T-helper 1 cell treated with Interleukin-12 subunit alpha and Interleukin-12 subunit beta and Interleukin-4 antibody, amounts not matched to agents 30 ng/mL and 1 ng/mL, for 36 hours (primary cell): ENCODE results near the gene AGAP1. TPM values are rescaled to one million over a fixed set of nuclear protein-coding genes. Genes with fewer than 3 reads are reported as not detected.

Experiments used
- intact Hi-C: fragments of 100-400 bp; cut with micrococcal nuclease; formaldehyde crosslinking; loops from one replicate; pipeline ENCODE4 v1.15.1; 2024
- total RNA-seq: library from RNA; stranded (reverse); gene quantifications from 2 replicates; pipeline ENCODE4 v1.2.3, GENCODE V29; 2022

AGAP1 gene
- total RNA-seq, 1 donor from 2014 or later = 2.7 TPM

GRCh38 chr2:235623752-235624151, 129.9 kb downstream of the AGAP1 start:
- intact Hi-C loops = no loop called here

GRCh38 chr2:235626658-235627057, 132.8 kb downstream of the AGAP1 start:
- intact Hi-C loops = no loop called here

GRCh38 chr2:235627682-235628081, 133.8 kb downstream of the AGAP1 start:
- intact Hi-C loops = no loop called here

- intact Hi-C loops = no loop called here
Observed at GRCh38 chr2:235630718-235631296, 137.0 kb downstream of the AGAP1 start.

- intact Hi-C loops = no loop called here
Observed at GRCh38 chr2:235634435-235635158, 140.8 kb downstream of the AGAP1 start.

- intact Hi-C loops = no loop called here
Observed at GRCh38 chr2:235636546-235636945, 142.7 kb downstream of the AGAP1 start.

GRCh38 chr2:235637896-235638295, 144.1 kb downstream of the AGAP1 start:
- intact Hi-C loops = no loop called here

GRCh38 chr2:235638541-235639427, 144.9 kb downstream of the AGAP1 start:
- intact Hi-C loops = no loop called here

GRCh38 chr2:235639428-235639773, 145.6 kb downstream of the AGAP1 start:
- intact Hi-C loops = no loop called here

GRCh38 chr2:235639885-235640284, 146.0 kb downstream of the AGAP1 start:
- intact Hi-C loops = no loop called here

- intact Hi-C loops = no loop called here
Observed at GRCh38 chr2:235640377-235640776, 146.5 kb downstream of the AGAP1 start.

- intact Hi-C loops = no loop called here
Observed at GRCh38 chr2:235640926-235641723, 147.3 kb downstream of the AGAP1 start.

- intact Hi-C loops = no loop called here
Observed at GRCh38 chr2:235641956-235642355, 148.1 kb downstream of the AGAP1 start.

- intact Hi-C loops = no loop called here
Observed at GRCh38 chr2:235642446-235643098, 148.7 kb downstream of the AGAP1 start.

- intact Hi-C loops = no loop called here
Observed at GRCh38 chr2:235643680-235644511, 150.1 kb downstream of the AGAP1 start.

GRCh38 chr2:235647264-235647663, 153.4 kb downstream of the AGAP1 start:
- intact Hi-C loops = no loop called here

- intact Hi-C loops = no loop called here
Observed at GRCh38 chr2:235647877-235648276, 154.0 kb downstream of the AGAP1 start.

- intact Hi-C loops = no loop called here
Observed at GRCh38 chr2:235649418-235649817, 155.6 kb downstream of the AGAP1 start.

- intact Hi-C loops = no loop called here
Observed at GRCh38 chr2:235651643-235652042, 157.8 kb downstream of the AGAP1 start.
